HG02981 (cell line): Measurements from ENCODE around the gene BARX1.

Experiments used
- ATAC-seq: cut with Tn5 transposase; IDR thresholded peaks from one replicate; pipeline ENCODE4 v1.9.1; 2021; ENCODE audit warnings: mild to moderate bottlenecking, moderate library complexity; ENCODE audit not compliant: unreplicated experiment

Gene BARX1

DNA sequence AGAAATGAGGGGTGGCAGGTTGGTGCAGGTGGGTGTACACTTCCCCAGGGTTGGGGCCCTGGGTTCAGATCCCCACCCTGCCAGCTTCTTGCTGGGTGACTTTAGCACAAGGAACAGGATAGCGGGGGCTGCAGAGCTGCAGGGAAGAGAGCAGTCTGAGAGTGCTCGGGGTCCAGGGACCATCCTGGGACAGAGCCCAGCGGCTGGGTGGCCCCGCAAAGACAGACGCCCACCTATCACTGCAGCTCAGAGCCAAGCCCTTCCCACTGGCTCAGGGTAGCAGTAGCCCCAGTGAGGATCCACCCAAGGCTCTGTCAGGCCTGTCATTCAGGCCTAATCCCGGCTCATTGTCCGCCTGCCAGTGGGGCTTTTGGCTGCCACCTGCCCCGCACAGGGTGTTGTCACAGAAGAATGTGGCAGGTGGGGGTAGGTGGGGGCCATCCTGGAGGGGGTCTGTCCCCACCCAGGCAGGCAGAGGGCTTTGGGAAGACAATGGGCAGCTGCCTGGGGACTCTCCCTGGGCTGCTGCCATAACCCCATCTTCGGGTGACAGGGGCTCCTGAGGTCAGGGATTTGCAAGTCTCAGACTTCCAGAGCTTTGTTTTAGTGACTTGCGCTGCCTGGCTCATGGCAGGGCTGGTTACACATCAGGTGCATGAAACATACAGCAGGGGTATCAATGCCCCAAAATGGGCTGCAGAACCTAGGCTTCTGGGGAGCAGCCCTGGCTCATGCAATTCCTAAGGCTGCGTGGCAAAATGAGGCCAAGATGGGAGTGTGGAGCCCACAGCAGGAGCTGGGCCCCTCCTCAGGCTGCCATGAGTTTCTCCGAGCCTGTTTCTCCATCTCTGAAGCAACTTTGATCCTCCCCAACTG lies 52.1 kb downstream of the BARX1 start:
- no peak for ATAC-seq

DNA sequence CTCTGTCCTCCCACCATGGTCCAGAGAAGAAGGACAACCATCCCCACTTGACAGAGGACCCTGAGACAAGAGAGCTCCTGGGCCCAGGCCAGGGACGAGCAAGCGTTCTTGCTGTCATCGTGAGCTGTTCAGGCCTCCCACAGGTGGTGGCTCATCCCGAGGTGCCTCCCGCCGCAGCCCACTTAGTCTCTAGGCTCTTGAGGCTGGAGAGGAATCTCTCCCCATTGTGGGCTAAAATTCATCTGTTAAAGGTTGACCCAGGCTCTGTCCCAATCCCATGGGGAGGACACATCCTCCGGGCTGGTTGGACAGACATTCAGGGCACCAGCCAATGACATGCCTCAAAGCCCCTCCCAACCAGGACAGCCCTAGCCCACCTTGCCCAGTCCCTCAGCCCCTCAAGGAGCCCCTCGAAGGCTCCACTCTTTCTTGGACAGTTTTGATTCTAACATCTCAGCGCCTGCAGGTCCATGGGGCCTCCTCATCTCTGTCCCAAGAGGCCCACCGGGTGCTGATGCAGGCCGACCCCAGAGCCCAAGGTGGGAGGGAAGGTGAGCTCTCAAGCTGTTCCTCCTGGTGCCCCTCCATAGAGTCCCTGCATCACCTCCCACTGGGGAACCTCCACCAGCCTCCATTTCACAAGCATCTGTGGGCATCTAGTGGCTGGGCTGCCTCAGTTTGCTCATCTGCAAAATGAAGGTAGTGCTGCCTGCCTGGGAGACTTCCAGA lies 52.9 kb downstream of the BARX1 start:
- ATAC-seq = no peak
